Tibial nerve (tissue), 4 donors: ENCODE results near the gene CALCR. TPM values are rescaled to one million over a fixed set of nuclear protein-coding genes. Genes with fewer than 3 reads are reported as not detected.

Experiments
- DNase-seq, 2 donors: peaks; one replicate each; pipeline ENCODE4 v3.0.0-alpha.2; 2019; ENCODE audit warnings: low spot score in 2 of 2
- H3K27ac ChIP-seq, 4 donors: fragments of 200-600 bp; sonication (generic) in 3 of 4; one replicate each; pipeline ENCODE4 v1.5.1; 2017 to 2019; ENCODE audit warnings: mild to moderate bottlenecking in 1 of 4
- H3K27me3 ChIP-seq, 2 donors: fragments of 200-600 bp; sonication (generic) in 1 of 2; one replicate each; pipeline versions ENCODE4 v1.5.1 to v1.6.0; 2017 to 2019
- H3K36me3 ChIP-seq, 3 donors: fragments of 200-600 bp; sonication (generic); one replicate each; pipeline ENCODE4 v1.5.1; 2018 to 2019
- H3K4me1 ChIP-seq, 4 donors: fragments of 200-600 bp; sonication (generic) in 3 of 4; one replicate each; pipeline ENCODE4 v1.5.1; 2017 to 2019
- H3K4me3 ChIP-seq, 4 donors: fragments of 200-600 bp; sonication (generic) in 3 of 4; one replicate each; pipeline ENCODE4 v1.5.1; 2017 to 2019; ENCODE audit warnings: mild to moderate bottlenecking in 1 of 4, moderate library complexity in 1 of 4
- H3K9me3 ChIP-seq, 4 donors: fragments of 200-600 bp; sonication (generic) in 3 of 4; one replicate each; pipeline ENCODE4 v1.5.1; 2017 to 2019
- EP300 ChIP-seq, 2 donors: sonication (generic); formaldehyde crosslinking; IDR thresholded peaks; one replicate each; pipeline ENCODE4 v1.6.1; 2017; ENCODE audit warnings: antibody characterized with exemption in 2 of 2, mild to moderate bottlenecking in 1 of 2
- POLR2A ChIP-seq, 2 donors: fragments of 450-650 bp; IDR thresholded peaks; one replicate each; pipeline ENCODE4 v1.6.1; 2017; ENCODE audit warnings: antibody characterized with exemption in 2 of 2, mild to moderate bottlenecking in 2 of 2, moderate library complexity in 2 of 2
- WGBS, 2 donors: methylation state at CpG; one replicate each; pipeline ENCODE4 v1.1.5; 2018; 5-methylcytosine and 5-hydroxymethylcytosine counted together
- total RNA-seq, 4 donors: library from RNA; depleted of rRNA; stranded (reverse); fragments of >200 nt; gene quantifications; one replicate each; pipeline ENCODE4 v1.1.0, GENCODE V29; 2016
- TF ChIP-seq, protein P1 (sequence below), 5 experiments: fragments of 200-600 bp in 3 of 5; fragments of 450-650 bp in 2 of 5; sonication (generic) in 3 of 5; IDR thresholded peaks; one replicate each; pipeline ENCODE4 v1.5.1; 2016 to 2019; ENCODE audit warnings: antibody characterized with exemption in 5 of 5, mild to moderate bottlenecking in 3 of 5, moderate library complexity in 2 of 5

The CALCR gene
- total RNA-seq, 4 donors from 2014 or later: 0.66 TPM; not detected in 3

DNA sequence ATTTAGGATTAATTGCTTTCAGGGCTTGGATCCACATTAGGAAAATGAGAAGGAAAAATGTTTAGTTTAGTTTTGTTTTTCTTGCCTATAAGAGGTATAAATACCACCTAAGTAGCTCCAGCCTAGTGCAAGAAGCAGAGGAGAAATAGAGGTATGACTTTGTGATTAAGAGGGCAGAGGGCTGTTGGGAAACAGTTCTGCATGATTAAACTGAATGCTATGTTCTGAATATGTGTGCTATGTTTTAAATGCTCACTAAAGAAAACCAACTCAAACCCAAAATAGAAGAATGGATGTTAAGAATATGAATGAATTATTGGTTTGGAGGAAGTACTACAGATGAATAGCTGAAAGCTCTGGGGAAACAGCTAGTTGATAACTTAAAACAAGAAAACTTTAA lies 7.6 kb downstream of the CALCR start:
- Histone ChIP-seq H3K27me3 (no peaks in the 10 kb centered on the region), H3K4me1 (no peaks in the 10 kb centered on the region), H3K9me3 (no peaks in the 10 kb centered on the region), H3K36me3 (no peaks in the 10 kb centered on the region), H3K4me3 (no peak overlapping the region), H3K27ac (no peak overlapping the region)
- TF ChIP-seq, protein P1, sequence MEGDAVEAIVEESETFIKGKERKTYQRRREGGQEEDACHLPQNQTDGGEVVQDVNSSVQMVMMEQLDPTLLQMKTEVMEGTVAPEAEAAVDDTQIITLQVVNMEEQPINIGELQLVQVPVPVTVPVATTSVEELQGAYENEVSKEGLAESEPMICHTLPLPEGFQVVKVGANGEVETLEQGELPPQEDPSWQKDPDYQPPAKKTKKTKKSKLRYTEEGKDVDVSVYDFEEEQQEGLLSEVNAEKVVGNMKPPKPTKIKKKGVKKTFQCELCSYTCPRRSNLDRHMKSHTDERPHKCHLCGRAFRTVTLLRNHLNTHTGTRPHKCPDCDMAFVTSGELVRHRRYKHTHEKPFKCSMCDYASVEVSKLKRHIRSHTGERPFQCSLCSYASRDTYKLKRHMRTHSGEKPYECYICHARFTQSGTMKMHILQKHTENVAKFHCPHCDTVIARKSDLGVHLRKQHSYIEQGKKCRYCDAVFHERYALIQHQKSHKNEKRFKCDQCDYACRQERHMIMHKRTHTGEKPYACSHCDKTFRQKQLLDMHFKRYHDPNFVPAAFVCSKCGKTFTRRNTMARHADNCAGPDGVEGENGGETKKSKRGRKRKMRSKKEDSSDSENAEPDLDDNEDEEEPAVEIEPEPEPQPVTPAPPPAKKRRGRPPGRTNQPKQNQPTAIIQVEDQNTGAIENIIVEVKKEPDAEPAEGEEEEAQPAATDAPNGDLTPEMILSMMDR (IDR thresholded peaks at IDR 0.05): no peak
- TF ChIP-seq EP300 (IDR thresholded peaks at IDR 0.05): no peak
- TF ChIP-seq POLR2A (IDR thresholded peaks at IDR 0.05): no peak
- DNase-seq: no peak

DNA sequence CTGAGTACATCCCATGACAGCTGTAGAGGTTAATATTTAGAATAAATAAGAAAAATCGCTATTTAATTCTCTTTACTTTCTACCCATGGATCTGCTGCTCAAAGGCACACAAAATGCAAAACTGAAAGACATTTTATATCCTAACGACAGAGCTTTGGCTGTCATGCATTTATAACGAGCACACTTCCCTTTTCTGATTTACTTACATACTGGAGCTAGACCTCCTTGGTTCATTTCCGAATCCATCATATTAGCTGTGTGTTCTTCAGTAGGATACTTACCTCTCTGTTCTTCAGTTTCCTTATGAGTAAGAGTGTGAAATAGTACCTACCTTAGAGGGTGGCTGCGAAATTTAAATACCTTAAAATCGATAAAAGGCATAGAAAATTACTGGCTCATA lies 10.9 kb downstream of the CALCR start:
- Histone ChIP-seq H3K27me3 (no peaks in the 10 kb centered on the region), H3K36me3 (no peaks in the 10 kb centered on the region), H3K4me3 (no peak overlapping the region), H3K9me3 (no peaks in the 10 kb centered on the region), H3K27ac (no peak overlapping the region), H3K4me1 (peaks cover 0 to 15% (median 0%) of the 10 kb centered on the region in 4 donors)
- no peak for DNase-seq
- 62 to 76% methylated on average over 6 of the region's 6 CpGs for WGBS, 2 donors
- TF ChIP-seq POLR2A (IDR thresholded peaks at IDR 0.05) (no peak), EP300 (IDR thresholded peaks at IDR 0.05) (no peak)
- TF ChIP-seq, protein P1 (IDR thresholded peaks at IDR 0.05): no peak

DNA sequence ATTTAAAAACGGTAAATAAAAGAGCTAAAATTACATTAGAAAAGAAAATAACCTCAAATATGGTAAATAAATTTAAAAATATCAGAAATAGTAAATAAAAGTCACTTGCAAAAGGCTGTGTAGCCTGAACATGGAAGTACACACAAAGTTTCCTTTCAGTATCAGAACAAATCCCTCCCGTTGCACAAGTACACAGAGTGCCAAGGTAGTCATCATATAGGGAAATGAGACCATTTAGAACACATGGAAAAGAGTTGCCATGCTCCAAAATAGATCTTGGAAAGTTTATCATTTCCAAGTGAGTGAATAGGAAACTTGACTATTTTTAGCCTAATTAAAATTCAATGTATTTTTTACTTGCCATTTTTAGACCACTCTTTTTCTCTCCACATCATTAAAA lies 11.6 kb downstream of the CALCR start:
- no peak for DNase-seq
- H3K36me3 ChIP-seq: no peaks in the 10 kb centered on the region
- no peak overlapping the region for H3K4me3 ChIP-seq
- TF ChIP-seq, protein P1 (IDR thresholded peaks at IDR 0.05): no peak
- TF ChIP-seq EP300 (IDR thresholded peaks at IDR 0.05) (no peak), POLR2A (IDR thresholded peaks at IDR 0.05) (no peak)
- H3K4me1 ChIP-seq: peaks cover 0 to 15% (median 0%) of the 10 kb centered on the region in 4 donors
- no peaks in the 10 kb centered on the region for H3K9me3 ChIP-seq
- no peak overlapping the region for H3K27ac ChIP-seq
- WGBS, 2 donors: 64 to 67% methylated on average over 2 of the region's 2 CpGs
- H3K27me3 ChIP-seq: no peaks in the 10 kb centered on the region

DNA sequence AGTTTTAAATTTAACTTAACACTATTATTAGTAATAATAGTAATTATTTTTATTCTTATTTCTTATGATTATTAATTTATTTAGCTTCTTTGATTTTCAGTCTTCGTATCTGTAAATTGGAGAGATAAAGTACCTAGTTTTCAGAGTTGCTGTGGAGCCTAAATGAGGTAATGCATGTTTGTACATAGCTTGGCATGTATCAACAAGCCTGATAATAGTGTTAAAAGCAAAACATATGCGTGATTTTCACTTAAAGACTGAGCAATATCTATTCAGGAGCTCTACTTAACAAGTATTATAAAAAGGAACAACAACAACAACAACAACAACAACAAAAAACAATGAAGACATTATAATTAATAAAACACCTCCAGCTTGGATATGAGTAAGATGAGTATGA lies 12.4 kb downstream of the CALCR start:
- no peaks in the 10 kb centered on the region for H3K36me3 ChIP-seq
- no peak for DNase-seq
- no peaks in the 10 kb centered on the region for H3K9me3 ChIP-seq
- no peak overlapping the region for H3K27ac ChIP-seq
- peaks cover 0 to 15% (median 0%) of the 10 kb centered on the region in 4 donors for H3K4me1 ChIP-seq
- 86 to 88% methylated on average over 2 of the region's 2 CpGs for WGBS, 2 donors
- H3K27me3 ChIP-seq: no peaks in the 10 kb centered on the region
- TF ChIP-seq, protein P1 (IDR thresholded peaks at IDR 0.05): no peak
- TF ChIP-seq POLR2A (IDR thresholded peaks at IDR 0.05): no peak
- no peak overlapping the region for H3K4me3 ChIP-seq

DNA sequence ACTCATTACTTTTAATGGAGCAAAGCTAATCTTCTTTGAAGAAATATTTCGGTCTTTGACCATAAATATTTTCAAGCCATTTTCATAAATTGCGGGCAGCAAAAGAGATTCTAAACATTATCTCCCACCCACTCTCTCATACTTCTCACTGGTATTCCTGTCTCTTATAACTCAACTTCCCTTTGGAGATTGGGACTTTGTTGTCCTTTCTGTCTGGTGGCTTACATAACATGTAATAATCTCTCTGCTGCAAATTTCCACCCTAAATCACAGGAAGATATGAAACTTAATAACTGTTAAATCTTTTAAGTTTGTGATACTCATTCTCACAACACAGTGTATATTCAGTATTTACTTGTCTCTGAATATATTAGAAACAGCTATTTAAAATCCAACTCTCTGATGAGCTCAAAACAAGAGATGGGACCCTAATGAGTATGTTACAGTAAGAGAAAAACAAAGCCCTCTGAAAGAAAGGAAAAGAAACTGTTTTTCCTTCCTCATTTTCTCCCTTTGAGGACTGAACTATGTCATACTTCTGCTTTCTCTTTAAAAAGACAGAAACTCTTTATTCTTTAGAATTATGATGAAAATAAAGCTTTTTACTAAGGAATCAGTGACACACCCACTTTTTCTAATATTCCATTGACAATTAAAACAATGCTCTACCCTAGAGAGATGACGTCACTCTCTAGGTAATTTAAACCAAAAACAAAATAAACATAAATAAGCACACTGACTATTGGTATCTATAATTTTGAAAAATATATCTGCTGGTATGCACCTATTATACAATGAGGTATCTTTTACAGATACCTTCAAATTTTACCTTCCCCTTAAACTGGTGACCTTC lies 14.7 kb downstream of the CALCR start:
- no peak overlapping the region for H3K4me3 ChIP-seq
- TF ChIP-seq, protein P1 (IDR thresholded peaks at IDR 0.05): no peak
- TF ChIP-seq POLR2A (IDR thresholded peaks at IDR 0.05) (no peak), EP300 (IDR thresholded peaks at IDR 0.05) (no peak)
- peaks cover 0 to 15% (median 0%) of the 10 kb centered on the region in 4 donors for H3K4me1 ChIP-seq
- no peaks in the 10 kb centered on the region for H3K36me3 ChIP-seq
- no peaks in the 10 kb centered on the region for H3K27me3 ChIP-seq
- H3K27ac ChIP-seq: peak overlapping the region in 2 of 4 donors; percentile 29 to 41
- DNase-seq: no peak
- WGBS, 2 donors: 56 to 58% methylated on average over 3 of the region's 3 CpGs
- H3K9me3 ChIP-seq: no peaks in the 10 kb centered on the region
